OCI-LY3 (cell line): Measurements from ENCODE around the gene TOR4A.
"Not testable (repeated sequence)": the region's sequence is repeated elsewhere in the genome, so short reads cannot be mapped to it uniquely, and the experiment has no call there.

Experiments
- CTCF ChIP-seq: fragments of 200-600, 300-600 bp; sonication (generic); IDR thresholded peaks from 2 replicates; pipeline ENCODE4 v1.5.1; 2014; ENCODE audit warnings: antibody characterized with exemption, low read length, low read depth
- EZH2phosphoT487 ChIP-seq: fragments of 200-600 bp; shearing (Covaris generic); IDR thresholded peaks from 2 replicates; pipeline ENCODE4 v1.6.1; 2018; ENCODE audit warnings: antibody characterized with exemption, mixed run types, low read depth

GRCh38 chr9:137239541-137240200 lies 37.9 kb upstream of the TOR4A start:
- TF ChIP-seq CTCF, EZH2phosphoT487: not testable (repeated sequence)
